SJCRH30 (cell line): ENCODE results near the gene CACTIN. TPM values are rescaled to one million over a fixed set of nuclear protein-coding genes. Genes with fewer than 3 reads are reported as not detected.
A peak's percentile ranks its signal among the peaks of the same experiment; 100 is the strongest.
"Not testable (repeated sequence)": the region's sequence is repeated elsewhere in the genome, so short reads cannot be mapped to it uniquely, and the experiment has no call there.

Experiments used
- DNase-seq, 2 experiments: peaks; one replicate each; pipeline ENCODE4 v3.0.0-alpha.2; 2015 to 2020
- H3K27ac ChIP-seq: fragments of 250-450 bp; sonication (Bioruptor Pico); 2 replicates; pipeline ENCODE4 v1.5.1; 2020; ENCODE audit warnings: mild to moderate bottlenecking, moderate library complexity
- H3K27me3 ChIP-seq: fragments of 250-450 bp; sonication (Bioruptor Pico); 2 replicates; pipeline ENCODE4 v1.5.1; 2020; ENCODE audit warnings: mild to moderate bottlenecking, moderate library complexity
- H3K36me3 ChIP-seq: fragments of 250-450 bp; sonication (Bioruptor Pico); 2 replicates; pipeline ENCODE4 v1.5.1; 2020; ENCODE audit warnings: mild to moderate bottlenecking, moderate library complexity
- H3K4me1 ChIP-seq: fragments of 250-450 bp; sonication (Bioruptor Pico); 2 replicates; pipeline ENCODE4 v1.5.1; 2020; ENCODE audit warnings: mild to moderate bottlenecking, moderate library complexity
- H3K4me3 ChIP-seq: fragments of 250-450 bp; sonication (Bioruptor Pico); 2 replicates; pipeline ENCODE4 v1.5.1; 2020; ENCODE audit warnings: mild to moderate bottlenecking, moderate library complexity
- H3K9me3 ChIP-seq: fragments of 250-450 bp; sonication (Bioruptor Pico); replicated peaks from 2 replicates; pipeline ENCODE4 v1.5.1; 2020; ENCODE audit warnings: mild to moderate bottlenecking, moderate library complexity
- total RNA-seq: library from RNA; depleted of rRNA; stranded (reverse); fragments of >200 nt; shearing (Covaris generic); gene quantifications from 2 replicates; pipeline ENCODE4 v1.2.3, GENCODE V29; 2014

The CACTIN gene
- total RNA-seq, 1 experiment from 2014 or later = 21.4 TPM

- Histone ChIP-seq H3K4me1 (peaks cover 22% of the 10 kb centered on the region), H3K4me3 (peak overlapping the region; percentile 30), H3K27ac (peak overlapping the region; percentile 89), H3K9me3 (no peaks in the 10 kb centered on the region), H3K27me3 (no peaks in the 10 kb centered on the region), H3K36me3 (peaks cover 6% of the 10 kb centered on the region; the same call in 1 of the 2 replicates)
- DNase-seq = peak; percentile 68 to 78
These were observed 29.6 kb upstream of the CACTIN start for GRCh38 chr19:3656073-3656746.

DNA sequence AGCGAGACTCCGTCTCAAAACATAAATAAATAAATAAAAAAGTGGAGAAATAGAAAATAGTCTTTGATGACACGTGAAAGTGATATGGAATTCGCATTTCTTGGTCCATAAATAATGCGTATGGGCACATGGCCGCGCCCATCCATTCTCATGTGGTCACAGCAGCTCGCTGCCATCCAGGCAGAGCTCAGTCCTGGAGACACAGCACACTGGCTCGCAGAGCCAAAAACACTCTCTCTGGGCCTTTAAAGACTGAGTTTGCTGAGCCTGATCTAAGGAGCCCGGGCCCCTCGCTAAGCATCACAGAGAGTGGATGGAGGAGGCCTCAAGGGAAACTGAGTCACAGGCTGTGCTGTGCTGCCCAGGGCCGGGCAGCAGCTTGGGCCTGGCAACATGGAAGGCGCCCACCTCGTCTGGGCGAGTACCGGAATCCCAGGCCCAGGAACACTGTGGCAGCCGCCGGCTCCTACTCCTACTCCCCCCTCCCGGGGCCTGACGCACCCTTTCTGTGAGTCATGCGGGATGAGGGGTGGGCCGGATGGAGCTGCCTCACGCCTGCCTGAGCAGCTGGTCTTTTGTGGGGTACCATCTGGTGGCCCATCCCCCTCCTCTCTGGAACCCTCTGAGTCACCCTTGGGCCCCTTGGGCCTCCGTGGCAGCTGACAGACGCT is 28.9 kb upstream of the CACTIN start:
- Histone ChIP-seq H3K27ac (peak overlapping the region; percentile 89), H3K27me3 (no peaks in the 10 kb centered on the region), H3K9me3 (no peaks in the 10 kb centered on the region), H3K4me3 (peak overlapping the region; percentile 30), H3K36me3 (peaks cover 5% of the 10 kb centered on the region; the same call in 1 of the 2 replicates), H3K4me1 (peaks cover 16% of the 10 kb centered on the region)
- peak; percentile 97 to 98 for DNase-seq

- peak in 1 of 2 experiments; percentile 44 for DNase-seq
These were observed 27.4 kb upstream of the CACTIN start for GRCh38 chr19:3653865-3654513.

DNA sequence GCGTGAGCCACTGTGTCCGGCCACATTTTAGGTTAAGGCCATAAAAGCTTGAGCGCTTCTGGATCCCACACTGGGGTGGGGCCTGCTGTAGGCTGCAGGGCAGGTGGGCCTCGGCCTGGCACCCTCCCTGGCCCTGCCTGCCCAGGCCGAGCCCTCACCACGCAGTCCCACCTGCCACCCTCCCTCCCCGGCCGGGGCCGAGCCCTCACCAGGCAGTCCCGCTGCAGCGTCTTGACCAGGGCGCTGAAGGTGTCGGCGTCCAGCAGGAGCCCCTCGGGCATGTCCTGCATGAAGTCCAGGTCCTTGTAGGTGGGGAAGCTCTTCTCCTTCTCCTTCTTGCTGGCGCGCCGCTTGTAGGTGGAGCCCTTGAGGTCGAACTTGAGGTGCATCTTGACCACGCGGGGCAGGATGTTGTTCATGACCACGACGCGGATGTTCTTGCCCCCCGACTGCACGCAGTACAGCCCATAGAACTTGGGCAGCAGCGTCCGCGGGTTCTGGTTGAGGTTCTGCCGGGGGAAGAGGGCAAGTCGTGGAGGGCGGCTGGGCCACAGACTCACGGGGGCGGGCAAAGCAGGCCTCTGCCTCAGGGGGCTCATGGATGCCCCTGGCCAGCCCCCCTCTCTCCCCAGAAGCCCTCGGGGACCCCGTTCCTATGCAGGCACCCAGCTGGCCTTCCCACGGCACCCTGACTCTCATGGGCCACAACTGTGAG is 26.6 kb upstream of the CACTIN start:
- H3K4me1 ChIP-seq = peaks cover 14% of the 10 kb centered on the region
- no peaks in the 10 kb centered on the region for H3K9me3 ChIP-seq
- peaks cover 5% of the 10 kb centered on the region; the same call in 1 of the 2 replicates for H3K36me3 ChIP-seq
- no peak for DNase-seq
- H3K27me3 ChIP-seq = no peaks in the 10 kb centered on the region
- no peak overlapping the region for H3K27ac ChIP-seq
- H3K4me3 ChIP-seq = no peak overlapping the region

More at GRCh38 chr19:3653865-3654513, 27.4 kb upstream of the CACTIN start:
- Histone ChIP-seq H3K4me1 (peaks cover 14% of the 10 kb centered on the region), H3K36me3 (peaks cover 5% of the 10 kb centered on the region; the same call in 1 of the 2 replicates), H3K4me3 (no peak overlapping the region), H3K27me3 (no peaks in the 10 kb centered on the region), H3K27ac (no peak overlapping the region), H3K9me3 (no peaks in the 10 kb centered on the region)

DNA sequence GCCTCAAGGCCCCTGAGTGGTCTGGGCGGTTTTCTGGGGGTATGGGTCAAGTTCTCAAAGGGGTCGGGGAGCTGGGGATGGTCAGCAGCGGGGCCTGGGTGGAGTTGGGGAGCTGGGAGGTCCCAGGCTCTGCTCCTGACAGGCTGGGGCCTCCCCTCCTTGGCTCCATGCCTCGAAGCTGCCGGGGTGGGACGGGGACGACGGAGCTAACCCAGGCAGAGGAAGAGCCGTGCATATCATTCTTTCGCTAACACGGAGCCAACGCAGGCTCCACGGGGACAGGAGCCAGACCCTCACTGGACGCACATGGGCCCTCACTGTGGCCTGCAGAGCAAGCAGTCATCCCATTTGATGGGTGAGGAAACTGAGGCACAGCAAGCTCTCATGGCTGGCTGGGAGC is 25.8 kb upstream of the CACTIN start:
- Histone ChIP-seq H3K4me3 (no peak overlapping the region), H3K4me1 (peaks cover 14% of the 10 kb centered on the region), H3K9me3 (no peaks in the 10 kb centered on the region), H3K27me3 (no peaks in the 10 kb centered on the region), H3K36me3 (peaks cover 5% of the 10 kb centered on the region; the same call in 1 of the 2 replicates), H3K27ac (no peak overlapping the region)
- no peak for DNase-seq

DNA sequence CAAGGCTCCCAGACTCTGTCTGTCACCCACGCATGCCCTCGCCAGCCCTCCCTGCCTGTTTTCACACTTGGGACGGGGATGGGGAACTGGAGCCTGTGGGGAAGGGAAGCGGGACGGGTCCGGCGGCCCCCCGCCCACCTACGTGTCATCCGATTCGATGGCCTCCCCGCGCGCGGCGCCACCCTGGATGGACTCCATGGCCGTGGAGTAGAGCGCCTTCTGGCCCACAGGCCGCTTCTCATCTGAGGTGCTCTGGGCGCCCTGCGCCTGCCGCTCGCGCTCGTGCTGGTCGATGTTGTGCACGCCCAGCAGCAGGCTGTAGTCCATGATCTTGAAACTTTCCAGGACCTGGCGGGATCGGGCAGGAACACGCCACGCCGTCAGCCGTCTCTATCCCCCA is 25.1 kb upstream of the CACTIN start:
- H3K27ac ChIP-seq = no peak overlapping the region
- H3K4me1 ChIP-seq = peaks cover 14% of the 10 kb centered on the region
- no peak for DNase-seq
- H3K36me3 ChIP-seq = no peaks in the 10 kb centered on the region
- H3K4me3 ChIP-seq = no peak overlapping the region
- no peaks in the 10 kb centered on the region for H3K27me3 ChIP-seq
- no peaks in the 10 kb centered on the region for H3K9me3 ChIP-seq

DNA sequence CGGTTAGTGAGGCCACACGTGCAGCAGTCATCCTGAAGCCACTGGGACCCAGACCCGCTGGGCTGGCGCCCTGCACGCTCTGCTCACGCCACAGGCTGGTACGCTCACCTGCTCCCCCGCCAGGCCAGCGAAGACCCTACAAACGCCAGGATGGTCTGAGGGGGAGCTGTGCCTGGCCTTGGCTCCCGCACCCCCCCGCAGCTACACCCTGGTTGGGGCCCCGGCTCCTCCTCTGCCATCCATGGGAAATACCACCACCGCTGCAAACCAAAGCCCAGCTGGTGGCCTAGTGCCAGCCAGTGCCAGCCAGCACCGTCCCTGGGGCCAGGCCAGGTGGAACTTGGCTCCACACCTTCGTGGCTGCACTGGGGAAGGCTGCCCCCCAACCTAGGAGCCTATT is 23.3 kb upstream of the CACTIN start:
- Histone ChIP-seq H3K27me3 (no peaks in the 10 kb centered on the region), H3K4me1 (no peaks in the 10 kb centered on the region), H3K4me3 (no peak overlapping the region), H3K27ac (no peak overlapping the region), H3K36me3 (peaks cover 2% of the 10 kb centered on the region; the same call in 1 of the 2 replicates), H3K9me3 (no peaks in the 10 kb centered on the region)
- DNase-seq = no peak

GRCh38 chr19:3648037-3648905 is 21.7 kb upstream of the CACTIN start:
- no peak overlapping the region for H3K27ac ChIP-seq

GRCh38 chr19:3647102-3647501 is 20.5 kb upstream of the CACTIN start:
- not testable (repeated sequence) for H3K9me3 ChIP-seq, H3K27me3 ChIP-seq, H3K4me3 ChIP-seq, H3K4me1 ChIP-seq, H3K36me3 ChIP-seq, DNase-seq, H3K27ac ChIP-seq

More at GRCh38 chr19:3648037-3648905, 21.7 kb upstream of the CACTIN start:
- no peaks in the 10 kb centered on the region for H3K9me3 ChIP-seq
- no peak overlapping the region for H3K4me3 ChIP-seq
- no peak for DNase-seq
- H3K27me3 ChIP-seq = no peaks in the 10 kb centered on the region
- H3K4me1 ChIP-seq = no peaks in the 10 kb centered on the region
- H3K36me3 ChIP-seq = peaks cover 2% of the 10 kb centered on the region; the same call in 1 of the 2 replicates

- no peak for DNase-seq
- Histone ChIP-seq H3K36me3 (peaks cover 2% of the 10 kb centered on the region; the same call in 1 of the 2 replicates), H3K27ac (no peak overlapping the region), H3K27me3 (no peaks in the 10 kb centered on the region), H3K4me3 (no peak overlapping the region), H3K4me1 (no peaks in the 10 kb centered on the region), H3K9me3 (no peaks in the 10 kb centered on the region)
These were observed 19.9 kb upstream of the CACTIN start for GRCh38 chr19:3646336-3647092.

DNA sequence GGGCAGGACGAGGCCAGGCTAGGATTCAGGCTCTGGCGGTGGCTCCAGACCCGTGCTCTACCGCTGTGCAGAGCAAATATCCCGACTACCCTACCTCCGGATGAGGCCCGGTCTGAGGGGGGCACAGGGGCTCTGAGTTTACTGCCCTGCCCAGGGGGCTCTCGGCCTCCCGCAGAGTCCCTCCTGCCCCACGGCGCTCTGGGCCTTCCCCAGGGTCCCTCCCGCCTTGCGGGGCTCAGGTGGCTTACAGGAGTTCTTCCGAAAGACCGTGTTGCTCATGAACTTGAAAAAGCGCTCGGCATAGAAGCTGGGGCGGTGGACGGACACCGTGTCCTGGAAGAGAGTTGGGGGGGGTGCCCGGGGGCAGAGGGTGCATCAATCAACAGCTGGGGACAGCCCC is 19.1 kb upstream of the CACTIN start:
- no peaks in the 10 kb centered on the region for H3K4me1 ChIP-seq
- DNase-seq = no peak
- H3K4me3 ChIP-seq = no peak overlapping the region
- no peaks in the 10 kb centered on the region for H3K9me3 ChIP-seq
- no peak overlapping the region for H3K27ac ChIP-seq
- peaks cover 2% of the 10 kb centered on the region; the same call in 1 of the 2 replicates for H3K36me3 ChIP-seq
- no peaks in the 10 kb centered on the region for H3K27me3 ChIP-seq

- Histone ChIP-seq H3K27me3 (no peaks in the 10 kb centered on the region), H3K4me1 (no peaks in the 10 kb centered on the region), H3K9me3 (no peaks in the 10 kb centered on the region), H3K4me3 (no peak overlapping the region), H3K36me3 (peaks cover 2% of the 10 kb centered on the region; the same call in 1 of the 2 replicates), H3K27ac (0 out of 2 replicates have a peak overlapping the region, but pooled peaks have one; percentile 14)
- DNase-seq = no peak
These were observed 18.4 kb upstream of the CACTIN start for GRCh38 chr19:3645067-3645396.

- Histone ChIP-seq H3K4me1 (no peaks in the 10 kb centered on the region), H3K36me3 (peaks cover 2% of the 10 kb centered on the region; the same call in 1 of the 2 replicates), H3K9me3 (no peaks in the 10 kb centered on the region), H3K4me3 (no peak overlapping the region), H3K27me3 (no peaks in the 10 kb centered on the region), H3K27ac (0 out of 2 replicates have a peak overlapping the region, but pooled peaks have one; percentile 14)
- DNase-seq = peak; percentile 58 to 62
These were observed 17.9 kb upstream of the CACTIN start for GRCh38 chr19:3644351-3645066.
